GM19238 (cell line): ENCODE measurements around the gene CCDC80.

ENCODE experiments used
- DNase-seq: peaks from one replicate; pipeline ENCODE4 v3.0.0; 2011; ENCODE audit warnings: low spot score; ENCODE audit not compliant: insufficient read length

The CCDC80 gene

DNA sequence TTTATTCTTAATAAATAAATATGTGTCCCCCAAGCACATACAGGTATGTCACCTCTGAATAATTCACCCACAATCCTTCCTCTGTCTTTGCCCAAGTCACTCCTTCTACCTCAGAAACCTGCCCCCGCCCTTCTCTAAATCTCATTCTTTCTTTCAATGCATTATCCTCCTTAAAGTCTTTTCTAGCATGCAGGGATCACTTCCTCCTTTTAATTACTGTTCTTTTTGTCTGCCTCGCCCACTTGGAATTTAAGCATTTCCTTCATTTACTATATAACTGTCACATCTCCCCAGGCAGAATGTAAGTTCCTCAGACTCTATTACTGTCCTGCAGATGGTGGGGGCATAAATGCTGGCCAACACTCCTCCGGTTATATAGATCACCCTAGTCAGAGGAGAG, 7.8 kb downstream of the CCDC80 start:
- DNase-seq, result no peak

- no peak for DNase-seq
Measured at GRCh38 chr3:112632596-112632995, 8.3 kb downstream of the CCDC80 start.

DNA sequence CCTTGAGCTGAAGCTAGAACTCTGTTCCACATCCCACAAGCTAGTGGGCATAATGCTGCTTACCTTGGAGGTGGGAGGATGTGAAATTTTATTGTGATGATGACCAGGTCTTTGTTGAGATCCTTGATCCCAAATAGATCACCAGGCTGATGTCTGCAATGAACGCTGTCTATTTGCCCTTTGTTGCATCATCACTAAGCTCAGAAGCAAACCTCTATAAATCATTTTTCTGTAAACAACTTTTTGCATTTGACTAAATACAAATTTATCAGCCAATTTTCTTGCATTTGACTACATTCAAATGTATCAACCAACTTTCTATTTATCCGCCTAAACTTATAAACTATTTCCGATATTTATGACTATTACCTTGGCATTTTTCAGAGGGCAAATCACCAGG, 9.7 kb downstream of the CCDC80 start:
- no peak for DNase-seq

DNA sequence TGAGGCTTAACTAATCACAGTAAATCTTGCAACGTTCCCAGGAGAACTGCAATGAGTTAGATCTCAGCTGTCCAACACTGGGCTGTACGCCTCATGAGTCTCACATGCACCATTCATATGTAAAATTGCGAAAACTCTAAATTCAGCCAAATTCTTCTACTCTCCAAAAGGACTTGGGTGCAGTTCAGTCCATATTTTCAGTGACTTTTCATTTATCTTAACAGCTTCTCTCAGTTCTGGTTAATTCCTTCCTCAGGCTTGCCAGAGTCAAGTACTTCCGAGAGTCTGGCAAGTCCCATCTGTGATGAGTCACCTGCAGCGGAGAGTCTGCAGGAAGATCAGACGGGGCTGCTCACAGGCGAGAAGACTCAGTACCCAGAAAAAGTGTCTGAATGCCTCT, 11.5 kb downstream of the CCDC80 start:
- no peak for DNase-seq

DNA sequence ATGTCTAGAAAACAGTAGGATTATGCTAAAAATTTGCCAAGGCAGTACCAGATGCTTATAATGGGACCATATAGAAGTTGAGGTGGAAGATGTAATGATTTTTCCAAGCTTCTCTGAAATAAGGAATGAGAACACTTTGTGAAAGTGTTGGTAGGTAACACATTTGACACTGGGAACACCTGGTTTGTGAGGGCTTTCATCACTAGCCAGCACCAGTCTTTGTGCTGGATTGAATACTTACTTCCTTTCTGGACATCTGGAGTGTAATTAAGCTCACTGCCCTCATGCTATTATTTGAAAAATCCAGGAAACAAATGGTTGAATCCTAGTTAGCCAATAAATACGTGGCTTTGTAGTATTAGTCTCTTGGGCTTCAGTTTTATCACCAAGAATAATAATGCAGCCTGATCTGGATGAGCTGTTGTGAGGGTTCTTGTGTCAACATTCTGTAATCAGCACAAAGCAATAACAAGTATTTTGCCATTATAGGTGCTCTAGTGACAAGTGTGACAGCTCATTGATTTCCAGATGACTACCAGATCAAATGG, 12.9 kb downstream of the CCDC80 start:
- no peak for DNase-seq

DNA sequence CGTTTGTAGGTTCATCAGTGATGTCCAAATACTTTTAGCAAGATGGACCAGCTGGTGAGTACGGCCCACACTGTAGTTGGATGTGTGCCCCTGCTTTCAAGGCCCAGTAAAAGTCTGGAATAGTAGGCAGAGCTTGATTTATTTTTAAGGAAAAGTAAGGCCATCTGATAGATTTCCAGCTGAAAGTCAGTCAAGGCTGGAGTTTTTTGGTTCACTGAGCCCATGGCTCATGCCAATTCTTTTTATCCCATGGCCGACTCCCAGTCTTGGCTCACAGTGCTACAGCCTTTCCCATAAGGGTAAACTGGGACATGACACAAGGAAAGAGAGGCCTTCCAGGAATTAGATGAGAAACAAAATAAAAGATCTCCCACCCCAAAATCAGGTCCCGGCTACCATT, 13.5 kb downstream of the CCDC80 start:
- DNase-seq, result no peak

DNA sequence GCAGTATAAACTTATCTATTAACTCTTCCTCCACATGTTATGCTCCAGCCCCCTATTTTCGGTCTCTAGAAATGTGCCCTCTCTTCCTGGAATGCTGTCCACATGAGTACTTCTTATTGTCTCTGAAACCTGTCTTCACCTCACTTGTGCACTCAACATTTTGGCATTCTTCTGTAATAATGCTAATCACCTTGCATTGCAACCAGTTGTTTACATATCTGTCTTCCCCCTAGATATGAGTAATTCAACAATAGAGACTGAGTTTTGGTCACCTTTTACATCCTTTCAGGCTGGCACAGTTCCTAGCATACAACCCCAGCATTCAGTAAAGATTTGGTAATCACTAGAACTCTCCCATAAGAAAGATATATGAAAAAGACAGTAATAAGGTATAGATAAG, 17.2 kb downstream of the CCDC80 start:
- no peak for DNase-seq

DNA sequence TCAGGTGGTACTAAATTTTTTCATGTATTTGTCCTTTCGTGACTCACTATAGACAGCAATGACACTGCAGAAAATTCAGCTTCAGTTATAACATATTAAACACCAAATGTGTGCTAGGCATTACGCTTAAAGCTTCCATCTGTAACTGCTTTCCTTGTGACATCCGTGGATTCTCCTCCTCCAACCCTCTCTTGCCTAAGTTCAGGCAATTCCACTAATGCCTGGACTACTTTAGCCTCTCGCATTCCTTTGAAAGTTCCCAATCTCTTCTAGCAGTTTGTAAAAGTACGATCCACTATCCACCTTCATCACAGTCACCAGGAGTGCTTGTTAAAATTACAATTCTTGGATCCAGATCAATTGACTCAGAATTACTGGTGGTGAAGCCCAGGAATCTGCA, 17.7 kb downstream of the CCDC80 start:
- DNase-seq, result no peak

- DNase-seq, result no peak
Measured at GRCh38 chr3:112619295-112619694, 21.6 kb downstream of the CCDC80 start.

GRCh38 chr3:112617285-112617684, 23.7 kb downstream of the CCDC80 start:
- no peak for DNase-seq

- DNase-seq, result no peak
Measured at GRCh38 chr3:112615989-112616731, 24.8 kb downstream of the CCDC80 start.

GRCh38 chr3:112611752-112612515, 29.0 kb downstream of the CCDC80 start:
- DNase-seq, result no peak

- no peak for DNase-seq
Measured at GRCh38 chr3:112610121-112610520, 30.8 kb downstream of the CCDC80 start.

DNA sequence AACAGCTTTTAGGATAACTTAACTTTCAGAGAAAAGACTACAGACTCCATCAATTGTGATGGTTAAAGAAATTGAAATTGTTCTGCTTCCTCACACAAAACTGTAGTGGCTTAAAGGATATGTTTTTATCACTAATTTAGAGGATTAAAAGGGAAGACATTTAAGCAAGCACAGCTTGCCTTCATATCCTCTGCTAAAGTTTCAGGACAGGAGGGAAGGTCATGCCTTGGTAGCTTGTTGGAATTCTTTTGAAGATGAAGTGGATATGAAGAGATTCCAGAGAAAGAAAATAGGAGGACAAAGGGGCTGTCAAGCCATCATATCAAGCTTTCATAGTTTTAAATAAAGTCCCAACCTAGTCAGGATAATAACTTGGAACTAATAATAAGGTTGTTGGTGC, 33.1 kb downstream of the CCDC80 start:
- no peak for DNase-seq

- no peak for DNase-seq
Measured at GRCh38 chr3:112606098-112606497, 34.8 kb downstream of the CCDC80 start.

- DNase-seq, result no peak
Measured at GRCh38 chr3:112605285-112605684, 35.7 kb downstream of the CCDC80 start.

DNA sequence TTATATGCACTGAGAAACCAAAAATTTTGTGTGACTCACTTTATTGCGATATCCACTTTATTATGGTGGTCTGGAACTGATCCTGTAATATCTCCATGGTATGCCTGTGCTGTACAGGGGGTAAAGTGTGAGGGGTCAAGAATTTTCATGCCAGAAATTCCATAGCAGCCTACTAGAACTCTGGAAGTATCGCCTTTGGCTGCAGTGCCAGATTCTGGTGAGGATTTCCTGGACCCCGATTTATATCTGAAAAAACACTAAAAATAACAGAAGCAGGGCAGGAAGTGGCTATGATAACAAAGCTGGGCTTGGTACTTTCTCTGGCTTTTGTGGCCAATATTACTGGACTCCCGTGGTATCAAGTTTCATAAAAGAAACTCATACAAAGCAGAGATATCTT, 36.4 kb downstream of the CCDC80 start:
- no peak for DNase-seq

- DNase-seq, result no peak
Measured at GRCh38 chr3:112602217-112602838, 38.6 kb downstream of the CCDC80 start.

- no peak for DNase-seq
Measured at GRCh38 chr3:112598731-112599130, 42.2 kb downstream of the CCDC80 start.

DNA sequence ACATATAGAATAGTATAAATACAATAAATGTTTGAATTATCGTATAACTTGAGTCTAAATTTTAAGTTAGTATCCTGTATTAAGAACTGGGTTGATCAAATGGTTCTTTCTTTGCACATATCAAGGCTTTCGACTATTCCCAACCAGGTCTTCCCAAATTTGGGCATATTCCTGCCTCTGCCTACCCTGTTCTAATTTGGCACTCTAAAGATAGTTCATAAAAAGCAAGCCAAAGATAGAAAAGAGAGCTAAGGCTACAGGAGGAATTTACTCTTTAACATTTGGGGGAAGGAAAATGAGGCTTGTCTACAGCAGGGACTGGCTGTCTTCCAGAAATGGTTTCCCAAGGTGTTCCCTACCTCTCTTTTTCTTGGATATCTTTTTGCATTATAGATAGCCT, 43.0 kb downstream of the CCDC80 start:
- DNase-seq, result no peak

DNA sequence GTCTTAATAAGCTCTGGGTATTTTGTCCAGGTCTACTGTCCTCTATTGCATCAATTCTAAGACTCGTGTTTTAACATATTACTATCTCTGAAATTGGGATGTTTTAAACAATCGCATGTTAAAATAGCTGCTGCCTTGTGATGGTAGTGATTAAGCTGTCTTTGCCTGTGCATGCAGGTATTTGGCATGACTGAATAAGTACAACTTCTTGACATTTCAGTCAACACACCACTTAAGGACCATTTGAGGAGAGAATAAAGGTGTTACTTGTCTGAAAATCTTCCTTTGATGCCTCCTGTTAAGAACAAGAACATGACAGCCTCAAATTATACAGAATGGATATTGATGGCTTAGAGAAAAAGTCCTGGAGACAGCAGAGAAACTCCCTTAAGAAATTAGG, 46.1 kb downstream of the CCDC80 start:
- DNase-seq, result no peak

DNA sequence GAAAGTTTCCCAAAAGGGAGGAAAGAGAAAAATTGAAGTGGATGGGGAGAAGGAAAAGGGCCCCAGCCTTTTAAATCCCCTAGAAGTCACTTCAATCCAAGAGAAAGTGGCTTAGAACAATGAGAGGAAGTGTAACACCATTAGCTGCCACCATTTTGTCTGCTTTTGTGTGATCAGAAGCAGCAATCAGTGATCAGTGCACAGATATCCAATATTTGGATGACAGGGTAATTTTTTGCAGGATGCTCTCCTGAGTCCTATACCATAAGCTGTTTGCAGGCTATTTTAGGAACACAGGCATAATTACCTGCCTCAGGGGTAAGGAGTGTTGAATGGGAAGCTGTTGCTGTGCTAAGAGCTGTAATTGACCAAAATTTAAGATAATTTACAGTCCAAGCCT, 47.7 kb downstream of the CCDC80 start:
- DNase-seq, result no peak
